NCI-H2196 (cell line): Measurements from ENCODE around the gene ACAA2.
"Not testable (repeated sequence)": the region's sequence is repeated elsewhere in the genome, so short reads cannot be mapped to it uniquely, and the experiment has no call there.

Source experiments
- DNase-seq: peaks from one replicate; lab custom pipeline; 2025; ENCODE audit not compliant: unreplicated experiment; lab: John Stamatoyannopoulos, UW

ACAA2 gene

DNA sequence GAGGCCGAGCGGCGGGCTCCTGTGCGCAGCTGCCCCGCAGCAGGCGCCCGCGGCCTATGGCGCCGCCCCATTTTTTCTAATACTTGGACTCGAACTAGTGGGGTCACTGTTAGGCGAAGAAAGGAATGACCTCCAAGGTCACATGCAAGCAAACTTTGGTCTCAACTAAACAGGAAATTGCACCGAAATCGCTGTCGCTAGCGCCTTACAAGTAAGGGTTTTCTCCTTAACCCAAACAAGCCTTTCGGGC is 339 bp downstream of the ACAA2 start:
- peak; percentile 56 for DNase-seq

DNA sequence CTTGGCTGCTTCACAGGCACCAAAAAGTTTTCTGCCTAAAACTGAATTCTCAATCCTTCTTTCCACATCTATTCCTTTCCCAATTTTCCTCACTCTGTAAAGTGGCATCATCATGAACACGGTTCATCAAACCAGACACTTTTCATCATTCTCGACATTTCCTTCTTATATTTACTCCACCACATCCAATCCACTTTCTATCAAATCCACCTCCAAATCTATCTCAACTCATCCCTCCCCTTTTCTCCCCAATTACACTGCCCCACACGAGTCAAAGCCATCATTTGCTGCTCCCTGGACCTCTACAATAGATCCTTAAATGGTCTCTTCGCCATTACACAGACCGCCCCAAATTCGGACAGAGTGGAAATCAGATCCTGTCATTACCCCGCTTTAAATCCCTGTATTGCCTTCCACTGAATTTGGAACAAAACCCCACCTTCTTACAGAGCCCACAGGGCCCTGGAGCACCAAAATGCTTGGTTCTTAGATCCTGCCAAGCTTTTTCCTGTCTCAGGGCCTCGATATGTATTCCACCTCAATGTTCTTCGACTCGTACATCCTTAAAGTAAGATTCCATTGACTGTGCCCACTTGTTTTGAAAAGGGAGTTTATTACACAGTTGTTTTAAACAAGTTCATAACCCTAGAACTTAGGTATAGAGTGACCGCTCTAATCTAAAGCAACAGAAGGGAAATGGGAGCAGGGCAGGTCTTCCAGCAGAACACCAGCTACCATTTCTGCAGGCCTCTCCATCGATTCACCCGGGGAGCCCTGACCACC is 856 bp downstream of the ACAA2 start:
- no peak for DNase-seq

DNA sequence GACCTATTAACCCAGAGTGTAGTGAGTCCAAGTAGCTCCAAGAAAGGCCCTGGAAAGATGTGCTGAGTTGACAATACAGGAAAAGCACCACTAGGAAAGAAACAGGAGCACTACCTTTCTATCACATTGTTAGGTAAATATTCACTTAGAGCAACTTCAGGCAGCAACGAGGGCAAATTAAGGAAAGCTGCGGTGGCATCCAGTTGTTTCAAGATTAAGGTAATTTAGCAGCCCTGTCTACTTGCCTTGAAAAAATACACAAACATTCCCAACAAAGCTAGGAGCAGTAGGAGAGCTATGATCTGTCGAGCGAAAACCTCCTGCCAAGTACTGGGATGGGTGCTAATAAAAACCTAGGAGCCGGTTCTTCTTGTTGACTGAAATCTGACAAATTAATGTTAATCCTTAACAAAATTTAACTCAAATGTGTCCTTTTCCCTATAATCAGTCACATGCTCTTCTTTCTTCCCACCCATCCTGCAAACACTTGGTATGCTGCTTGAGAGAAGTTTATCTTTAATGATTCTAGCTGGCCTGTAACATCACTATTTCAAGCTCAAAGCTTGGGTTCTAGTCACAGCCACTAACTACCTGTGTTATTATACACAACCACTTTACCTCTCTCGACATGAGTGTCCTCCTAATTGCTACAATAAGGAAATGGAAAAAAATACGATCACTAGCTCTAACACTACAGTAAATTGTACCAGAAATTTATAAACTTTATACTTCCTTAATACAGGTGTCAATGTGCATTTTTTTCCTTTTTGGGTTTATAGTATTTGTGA is 2.0 kb downstream of the ACAA2 start:
- DNase-seq, result no peak

DNA sequence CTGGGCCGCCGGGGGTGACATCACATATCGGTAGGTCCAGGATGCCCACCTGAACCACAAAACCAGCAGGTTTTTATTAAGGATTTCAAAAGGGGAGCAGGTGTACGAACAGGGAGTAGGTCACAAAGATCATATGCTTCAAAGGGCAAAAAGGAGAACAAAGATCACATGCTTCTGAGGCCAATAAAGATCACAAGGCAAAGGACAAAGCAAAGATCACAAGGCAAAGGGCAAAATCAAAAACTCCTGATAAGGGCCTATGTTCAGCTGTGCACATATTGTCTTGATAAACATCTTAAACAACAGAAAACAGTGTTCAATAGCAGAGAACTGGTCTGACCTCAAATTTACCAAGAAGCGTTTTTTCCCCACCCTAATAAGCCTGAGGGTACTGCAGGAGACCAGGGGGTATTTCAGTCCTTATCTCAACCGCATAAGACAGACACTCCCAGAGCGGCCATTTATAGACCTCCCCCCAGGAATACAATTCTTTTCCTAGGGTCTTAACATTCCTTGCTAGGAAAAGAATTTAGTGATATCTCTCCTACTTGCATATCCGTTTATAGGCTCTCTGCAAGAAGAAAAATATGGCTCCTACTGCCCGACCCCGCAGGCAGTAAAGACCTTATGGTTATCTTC is 4.7 kb downstream of the ACAA2 start:
- DNase-seq, result not testable (repeated sequence)

DNA sequence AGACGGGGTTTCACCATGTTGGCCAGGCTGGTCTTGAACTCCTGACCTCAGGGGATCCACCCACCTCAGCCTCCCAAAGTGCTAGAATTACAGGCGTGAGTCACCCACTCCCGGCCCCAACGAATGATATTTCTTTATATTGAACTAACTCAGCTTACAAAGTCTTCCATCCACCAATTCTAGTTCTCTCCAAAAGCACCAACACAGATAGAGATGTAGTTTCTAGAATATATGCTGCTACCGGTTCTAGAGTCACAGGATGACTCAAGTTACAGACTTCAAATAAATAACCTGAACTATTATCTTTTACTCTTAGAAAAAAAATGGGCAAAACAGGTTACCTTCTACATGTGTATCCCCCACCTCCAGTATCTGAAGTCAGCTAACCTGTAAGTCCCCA is 9.2 kb downstream of the ACAA2 start:
- DNase-seq, result no peak

DNA sequence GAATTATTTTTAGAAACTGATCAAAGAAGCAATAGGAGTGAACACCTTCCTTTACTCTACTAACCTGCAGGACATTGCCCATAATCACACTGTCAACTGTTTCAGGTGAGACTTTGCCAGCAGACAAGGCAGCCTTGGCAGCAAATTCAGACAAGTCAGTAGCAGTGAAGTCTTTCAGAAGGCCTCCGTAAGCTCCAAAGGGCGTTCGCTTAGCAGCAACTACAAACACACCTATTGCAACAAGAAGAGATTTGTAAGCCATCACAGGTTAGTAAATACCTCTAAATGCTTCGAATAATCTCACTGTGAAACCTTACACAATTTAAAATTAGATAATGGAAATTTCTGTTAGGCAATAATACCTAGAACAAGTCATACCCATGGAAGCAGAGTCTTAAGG is 10.7 kb downstream of the ACAA2 start:
- DNase-seq, result no peak

DNA sequence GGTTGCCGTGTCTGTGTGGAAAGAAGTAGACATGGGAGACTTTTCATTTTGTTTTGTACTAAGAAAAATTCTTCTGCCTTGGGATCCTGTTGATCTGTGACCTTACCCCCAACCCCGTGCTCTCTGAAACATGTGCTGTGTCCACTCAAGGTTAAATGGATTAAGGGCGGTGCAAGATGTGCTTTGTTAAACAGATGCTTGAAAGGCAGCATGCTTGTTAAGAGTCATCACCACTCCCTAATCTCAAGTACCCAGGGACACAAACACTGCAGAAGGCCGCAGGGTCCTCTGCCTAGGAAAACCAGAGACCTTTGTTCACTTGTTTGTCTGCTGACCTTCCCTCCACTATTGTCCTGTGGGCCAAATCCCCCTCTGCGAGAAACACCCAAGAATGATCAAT is 12.8 kb downstream of the ACAA2 start:
- DNase-seq, result not testable (repeated sequence)

DNA sequence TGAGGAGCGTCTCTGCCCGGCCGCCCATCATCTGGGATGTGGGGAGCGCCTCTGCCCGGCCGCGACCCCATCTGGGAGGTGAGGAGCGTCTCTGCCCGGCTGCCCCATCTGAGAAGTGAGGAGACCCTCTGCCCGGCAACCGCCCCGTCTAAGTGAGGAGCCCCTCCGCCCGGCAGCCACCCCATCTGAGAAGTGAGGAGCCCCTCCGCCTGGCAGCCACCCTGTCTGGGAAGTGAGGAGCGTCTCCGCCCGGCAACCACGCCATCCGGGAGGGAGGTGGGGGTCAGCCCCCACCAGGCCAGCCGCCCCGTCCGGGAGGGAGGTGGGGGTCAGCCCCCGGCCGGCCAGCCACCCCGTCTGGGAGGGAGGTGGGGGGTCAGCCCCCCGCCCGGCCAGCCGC is 13.5 kb downstream of the ACAA2 start:
- DNase-seq, result not testable (repeated sequence)

DNA sequence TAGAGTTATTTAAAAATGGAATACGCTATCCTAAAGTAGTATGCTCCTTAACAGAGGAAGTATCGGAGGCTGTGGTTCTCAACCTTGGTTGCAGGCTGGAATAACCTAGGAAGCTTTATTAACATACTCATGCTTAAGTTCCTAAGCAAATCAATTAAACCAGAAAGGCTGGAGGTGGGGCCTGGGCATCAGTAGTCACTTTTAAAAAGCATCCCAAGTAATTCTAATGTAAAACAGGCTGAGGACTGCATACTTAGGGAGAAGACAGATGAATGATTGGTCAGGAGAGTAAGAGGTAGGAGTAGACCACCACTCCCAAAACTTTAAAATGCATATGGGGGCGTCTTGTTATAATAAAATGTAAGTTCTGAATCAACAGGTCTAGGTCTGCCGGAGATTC is 15.3 kb downstream of the ACAA2 start:
- no peak for DNase-seq

DNA sequence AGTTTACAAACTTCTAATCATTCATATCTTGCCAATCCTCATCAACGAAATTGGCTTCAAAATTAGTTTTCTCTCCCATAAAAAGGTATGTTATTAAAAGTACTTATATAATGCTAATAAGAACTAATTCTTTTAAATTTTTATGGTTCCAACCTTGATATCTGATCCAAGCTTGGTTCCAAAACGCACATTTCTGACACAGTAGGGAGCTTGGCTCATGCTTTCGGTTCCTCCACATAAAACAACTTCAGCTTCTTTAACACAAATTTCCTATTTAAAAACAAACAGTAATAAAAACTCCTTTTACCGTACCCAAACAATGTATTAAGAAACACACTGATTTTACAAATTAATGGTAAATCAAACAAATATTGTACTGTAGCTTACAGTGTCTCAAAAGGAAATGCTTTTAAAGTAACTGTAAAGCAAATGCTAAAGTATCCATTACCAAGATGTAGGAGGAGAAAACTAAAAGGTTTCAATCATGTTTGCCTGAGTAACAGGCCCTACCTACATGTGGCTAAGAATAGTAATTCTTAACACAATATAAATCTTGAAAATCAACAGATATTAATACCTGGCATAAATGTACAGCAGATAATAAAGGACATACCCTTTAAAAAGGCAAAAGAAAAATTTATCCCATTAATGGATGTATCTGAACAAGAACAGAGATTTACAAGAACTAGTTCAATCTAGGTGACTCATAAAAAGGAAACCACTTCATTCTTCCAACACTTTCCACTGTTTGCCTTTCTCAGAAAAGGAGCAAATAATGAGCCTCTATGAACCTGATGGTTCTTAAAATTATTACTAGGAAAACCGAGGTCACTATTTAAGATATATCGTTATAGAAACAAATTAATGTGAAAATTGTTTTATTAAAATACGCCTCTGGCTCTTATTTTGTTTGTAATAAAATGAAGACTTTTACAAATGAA is 17.5 kb downstream of the ACAA2 start:
- DNase-seq, result no peak

DNA sequence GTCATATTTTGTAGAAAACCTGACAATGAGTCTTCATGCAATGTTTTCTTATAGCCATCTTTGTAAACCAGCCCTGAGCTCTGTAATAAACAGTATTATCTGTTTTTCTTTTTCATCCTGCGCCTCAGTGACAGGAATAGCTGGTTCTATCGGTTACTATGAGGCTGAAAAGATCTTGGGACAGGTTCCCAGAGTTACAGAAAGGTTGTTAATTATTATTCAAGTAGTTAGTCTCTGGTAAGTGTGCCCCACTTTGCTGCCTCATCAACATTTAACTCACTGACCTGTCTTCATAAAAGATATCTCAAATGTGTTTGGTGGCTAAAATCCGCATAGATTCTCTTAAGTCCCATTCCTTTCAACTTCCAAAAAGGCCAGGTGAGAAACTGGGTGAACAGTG is 18.6 kb downstream of the ACAA2 start:
- no peak for DNase-seq

DNA sequence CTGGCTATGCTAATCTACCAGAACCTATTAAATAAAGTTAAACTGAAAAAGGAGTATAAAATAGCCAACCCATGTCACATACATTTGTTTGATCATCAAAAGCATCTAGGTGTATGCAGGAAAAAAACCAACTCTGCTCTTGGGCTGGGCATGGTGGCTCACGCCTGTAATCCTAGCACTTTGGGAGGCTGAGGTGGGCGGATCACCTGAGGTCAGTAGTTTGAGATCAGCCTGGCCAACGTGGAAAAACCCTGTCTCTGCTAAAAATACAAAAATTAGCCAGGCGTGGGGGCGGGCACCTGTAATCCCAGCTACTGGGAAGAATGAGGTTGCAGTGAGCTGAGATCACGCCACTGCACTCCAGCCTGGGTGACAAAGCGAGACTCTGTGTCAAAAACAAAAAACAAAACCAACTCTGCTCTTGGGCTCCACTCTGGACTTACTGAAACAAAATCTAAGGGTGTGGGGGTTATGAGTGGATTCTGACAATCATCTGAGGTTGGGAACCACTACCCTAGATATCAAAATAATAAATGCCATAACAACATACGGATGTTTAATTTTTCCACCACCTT is 23.7 kb downstream of the ACAA2 start:
- not testable (repeated sequence) for DNase-seq

DNA sequence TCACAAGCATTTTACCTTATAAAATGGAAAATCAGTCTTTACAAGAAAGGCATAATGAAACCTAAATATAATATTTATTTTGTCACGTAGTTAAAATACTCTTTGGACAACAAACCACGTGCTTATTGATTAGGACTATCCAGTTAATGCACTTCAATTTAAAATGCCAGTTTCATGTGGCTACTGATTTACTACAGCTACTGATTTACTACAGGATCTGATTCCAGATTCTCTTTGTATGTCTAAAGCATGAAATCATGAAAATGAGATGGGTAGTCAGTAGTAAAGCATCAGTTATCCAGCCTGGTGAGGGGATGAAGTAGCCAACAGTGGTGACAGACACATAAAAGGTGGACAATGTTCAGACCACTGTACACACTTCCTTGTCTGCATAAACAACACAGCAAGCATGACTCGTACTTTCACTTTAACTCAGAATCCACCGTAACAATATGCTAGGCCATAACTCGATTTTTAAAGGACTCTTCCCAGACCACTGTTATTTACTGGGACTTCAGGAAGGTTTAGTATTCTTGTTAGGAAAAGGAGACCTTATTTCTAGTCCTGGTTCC is 24.9 kb downstream of the ACAA2 start:
- no peak for DNase-seq

DNA sequence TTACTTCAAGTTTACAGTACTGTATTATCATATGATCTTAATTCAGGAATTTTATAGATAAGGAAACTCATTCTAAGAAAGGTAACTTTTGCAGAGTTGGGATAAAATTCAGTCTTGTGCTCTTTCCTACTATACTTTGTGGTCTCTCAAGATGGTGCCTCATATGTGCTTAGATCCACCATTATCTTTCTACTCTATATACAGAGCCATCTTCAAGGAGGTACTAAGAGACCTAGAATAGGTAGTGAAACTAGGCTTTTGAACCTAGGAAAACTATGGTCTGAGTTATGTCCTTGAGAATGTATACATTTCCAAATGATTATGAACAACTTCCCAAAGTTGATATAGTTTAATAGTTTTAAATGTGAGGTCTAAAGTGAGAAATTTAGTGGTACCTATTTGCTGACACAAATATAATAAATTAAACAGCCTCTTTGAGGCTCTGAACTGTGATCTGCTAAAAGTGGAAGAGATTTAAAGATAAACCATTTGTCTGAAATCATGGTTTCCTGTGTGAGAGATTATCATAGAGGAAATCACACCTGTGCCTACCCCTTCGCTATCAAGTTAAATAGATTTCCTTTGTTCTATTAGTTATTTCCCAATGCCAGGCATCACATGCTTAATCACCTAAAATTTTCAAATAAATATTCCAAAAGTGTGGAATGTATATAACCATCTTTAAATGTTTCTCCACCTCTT is 27.2 kb downstream of the ACAA2 start:
- no peak for DNase-seq

DNA sequence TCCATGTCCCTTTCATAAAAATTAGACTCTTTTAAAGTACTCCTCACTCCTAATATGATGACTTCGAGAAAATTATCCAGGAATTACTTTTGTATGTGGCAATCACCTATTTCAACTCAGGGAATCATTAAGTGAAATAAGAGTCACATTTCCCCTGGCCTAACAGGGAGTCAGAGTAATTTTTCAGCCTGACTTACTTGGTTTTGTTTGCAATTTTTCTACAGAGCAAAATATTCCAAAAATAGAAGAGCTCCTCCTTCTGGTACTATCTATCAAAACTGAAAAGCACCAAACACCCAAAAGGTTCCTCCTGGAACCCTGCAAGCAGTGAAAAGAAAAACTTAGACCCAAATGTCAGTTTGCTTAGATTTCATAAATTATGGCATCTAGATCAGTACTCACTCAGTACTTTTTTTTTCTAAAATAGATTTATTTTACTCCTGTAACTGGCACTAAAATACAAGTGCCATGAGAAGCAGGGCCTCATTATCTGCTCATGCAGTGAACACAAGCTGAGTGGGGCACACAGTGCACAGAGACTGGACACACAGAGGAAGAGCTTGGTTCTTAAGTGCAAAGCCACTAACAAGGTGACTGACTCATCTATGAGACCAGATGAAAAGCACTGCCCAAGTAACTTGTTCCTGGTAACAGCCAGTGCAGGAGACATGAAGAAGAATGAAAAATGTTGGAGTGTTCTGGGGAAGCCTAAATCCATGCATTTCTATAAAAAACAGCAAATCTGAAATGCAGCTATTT is 28.7 kb downstream of the ACAA2 start:
- no peak for DNase-seq

DNA sequence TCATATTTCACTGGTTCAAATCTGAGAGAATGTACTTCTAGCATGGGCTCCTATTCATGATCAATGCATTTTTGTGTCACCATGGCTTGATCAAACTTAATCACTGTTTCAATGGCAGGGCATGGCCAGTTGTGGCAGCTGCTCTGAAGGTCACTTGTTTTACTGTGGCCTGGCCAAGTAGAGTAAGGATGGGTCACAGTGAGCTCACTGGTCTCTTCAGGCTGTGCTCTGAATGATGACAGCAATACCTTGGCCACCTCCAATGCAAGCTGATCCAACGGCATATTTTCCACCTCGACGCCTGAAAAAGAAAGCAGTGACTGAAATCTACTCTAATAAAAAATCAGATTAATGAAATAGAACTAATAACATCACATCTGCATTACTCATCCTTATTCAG is 29.7 kb downstream of the ACAA2 start:
- DNase-seq, result not testable (repeated sequence)

DNA sequence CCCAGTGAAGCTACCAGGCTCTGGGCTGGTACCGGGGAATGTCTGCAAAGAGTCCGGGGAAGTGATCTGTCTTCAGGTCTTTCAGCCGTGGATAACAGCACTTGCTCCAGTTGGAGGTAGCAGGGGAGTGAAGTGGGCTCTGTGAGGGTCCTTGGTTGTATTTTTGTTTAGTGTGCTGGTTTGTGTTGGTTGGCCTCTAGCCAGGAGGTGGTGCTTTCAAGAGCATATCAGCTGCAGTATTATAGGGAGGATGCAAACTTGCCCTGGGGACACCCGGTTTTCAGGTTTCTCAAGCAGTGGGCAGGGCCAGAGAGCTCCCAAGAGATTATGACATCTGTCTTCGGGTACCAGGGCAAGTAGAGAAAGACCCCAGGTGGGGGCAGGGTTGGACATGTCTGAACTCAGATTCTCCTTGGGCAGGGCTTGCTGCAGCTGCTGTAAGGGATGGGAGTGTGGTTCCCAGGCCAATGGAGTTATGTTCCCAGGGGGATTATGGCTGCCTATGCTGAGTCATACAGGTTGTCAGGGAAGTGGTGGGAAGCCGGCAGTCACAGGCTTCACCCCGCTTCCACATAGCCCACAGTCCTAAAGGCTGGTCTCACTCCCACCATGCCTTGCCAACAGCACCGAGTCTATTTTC is 34.4 kb downstream of the ACAA2 start:
- DNase-seq, result no peak

DNA sequence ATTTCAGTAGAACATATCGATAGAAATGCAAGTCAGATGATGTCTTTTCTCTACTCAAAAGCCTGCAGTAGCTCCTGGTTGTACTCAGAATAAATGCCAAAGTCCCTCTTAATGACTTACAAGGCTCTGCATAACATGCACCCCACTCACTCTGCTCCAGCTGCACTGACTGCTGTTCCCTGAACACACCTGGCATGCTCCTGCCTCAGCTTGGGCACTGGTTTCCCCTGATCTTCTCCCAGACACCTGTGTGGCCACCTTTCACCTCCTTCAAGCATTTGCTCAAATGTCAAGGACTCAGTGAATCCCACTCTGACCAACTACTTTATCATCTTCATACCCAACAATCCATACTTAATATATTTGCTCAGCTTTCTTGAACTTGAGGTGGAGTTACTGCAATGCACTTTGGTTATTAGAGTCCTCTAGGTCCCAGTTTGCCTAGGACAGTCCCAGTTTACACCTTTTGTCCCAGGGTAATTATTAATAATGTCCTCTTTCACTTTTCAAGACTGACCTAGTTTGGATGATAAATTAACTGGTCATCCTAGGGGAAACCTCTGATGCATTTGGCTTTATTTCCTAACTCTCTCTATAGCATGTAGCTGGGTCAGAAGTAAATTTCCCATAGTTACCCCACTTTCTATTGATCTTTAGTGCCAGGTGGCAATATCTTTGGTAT is 44.1 kb downstream of the ACAA2 start:
- DNase-seq, result no peak
